GM12892 (cell line): ENCODE results near the gene PWP2.
"Not testable (repeated sequence)": the region's sequence is repeated elsewhere in the genome, so short reads cannot be mapped to it uniquely, and the experiment has no call there.

Source experiments
- POLR2A ChIP-seq: IDR thresholded peaks from 2 replicates; pipeline ENCODE4 v1.6.1; 2011; ENCODE audit warnings: low read depth, low read length, control low read depth
- POLR2AphosphoS5 ChIP-seq: IDR thresholded peaks from 2 replicates; pipeline ENCODE4 v1.6.1; 2011; ENCODE audit warnings: low read depth, low read length, control low read depth

DNA sequence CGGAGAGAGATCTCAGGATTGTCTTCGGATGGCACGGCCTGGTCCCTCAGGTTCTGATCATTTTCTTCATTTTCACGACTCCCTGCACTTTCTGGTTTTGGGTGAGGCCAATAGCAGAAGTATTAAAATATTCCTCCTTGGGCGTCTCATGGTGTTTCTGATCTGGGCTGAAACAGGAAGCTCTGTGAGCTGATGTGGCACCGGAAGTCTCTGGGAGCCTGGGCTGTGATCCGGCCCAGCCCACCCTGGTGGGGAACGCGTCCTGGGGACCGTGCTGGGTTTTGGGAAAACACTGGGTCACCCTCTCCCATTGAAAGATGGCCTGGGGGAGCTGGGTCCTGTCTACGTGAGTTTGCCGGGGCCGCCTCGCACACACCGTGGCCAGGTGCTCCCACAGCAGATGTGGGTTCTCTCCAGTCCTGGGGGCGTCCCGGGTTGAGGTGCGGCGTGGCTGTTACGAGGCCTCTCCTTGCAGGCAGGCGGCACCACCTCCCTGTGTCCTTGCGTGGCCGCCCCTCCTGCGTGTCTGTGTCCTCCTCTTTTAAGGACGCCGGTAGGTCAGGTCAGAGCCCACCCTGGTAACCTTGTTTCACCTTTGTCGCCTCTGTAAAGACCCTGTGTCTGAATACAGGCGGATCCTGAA is 50.4 kb downstream of the PWP2 start:
- not testable (repeated sequence) for TF ChIP-seq POLR2A, POLR2AphosphoS5
